ENCODE results near the gene POLR1D. TPM values are rescaled to one million over a fixed set of nuclear protein-coding genes. Genes with fewer than 3 reads are reported as not detected.

Gene POLR1D, protein sequence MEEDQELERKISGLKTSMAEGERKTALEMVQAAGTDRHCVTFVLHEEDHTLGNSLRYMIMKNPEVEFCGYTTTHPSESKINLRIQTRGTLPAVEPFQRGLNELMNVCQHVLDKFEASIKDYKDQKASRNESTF
- 103 and 136 TPM in 2 replicates for total RNA-seq (2014; rRNA removed; shearing (Covaris generic))

DNA sequence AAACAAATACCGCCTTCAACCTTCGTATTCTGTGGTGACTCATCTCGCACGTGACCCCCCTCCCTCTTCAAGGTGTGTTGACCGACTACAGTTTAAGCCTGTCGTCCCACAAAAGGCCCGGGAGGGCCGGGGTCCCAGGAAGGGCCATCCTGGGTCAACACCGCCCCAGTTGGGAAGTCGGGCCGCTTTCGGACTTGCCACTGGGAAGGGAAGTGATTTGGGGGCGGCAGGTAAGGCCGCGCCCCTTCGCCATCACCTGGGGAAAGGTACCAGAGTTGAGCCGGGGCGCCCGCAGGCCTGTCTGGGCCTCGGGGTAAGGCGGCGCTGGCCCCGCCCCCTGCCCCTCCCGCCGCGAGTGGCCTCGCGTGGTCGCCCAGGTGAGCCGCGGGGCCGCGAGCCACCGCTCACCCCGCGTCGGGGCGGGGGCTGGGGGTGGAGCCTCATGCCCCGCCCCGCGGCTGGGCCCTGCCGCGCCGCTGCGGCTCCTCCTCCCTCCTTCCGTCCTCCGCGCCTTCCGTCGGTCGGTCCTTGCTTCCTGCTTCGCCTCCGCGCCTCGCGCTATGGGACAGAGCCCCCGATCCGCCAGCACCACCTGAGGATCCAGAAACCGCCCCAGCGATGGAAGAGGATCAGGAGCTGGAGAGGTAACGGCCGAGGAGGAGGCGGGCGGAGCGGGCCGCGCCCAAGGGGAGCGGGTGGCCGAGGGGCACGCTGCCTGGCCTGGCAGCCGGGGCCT lies at the start of gene POLR1D:
Gene POLR1D (plus strand): TSS at position 527 of the 736 bp plus-strand sequence. CDS start 92 bp downstream, at position 619.
- DNase-seq: peak; percentile 95
- Histone ChIP-seq H3K27me3 (ENCODE audit: control insufficient read depth, insufficient read depth, low read length) (no peaks in the 10 kb centered on the region), H3K36me3 (replicated peaks; ENCODE audit: control insufficient read depth, insufficient read depth, low read length) (peaks cover 3% of the 10 kb centered on the region), H3K4me3 (ENCODE audit: insufficient read depth, low read depth, low read length) (peak within 1 kb of the TSS; percentile 99)

- Histone ChIP-seq H3K27me3 (ENCODE audit: control insufficient read depth, insufficient read depth, low read length) (no peaks in the 10 kb centered on the region), H3K36me3 (replicated peaks; ENCODE audit: control insufficient read depth, insufficient read depth, low read length) (peaks cover 1% of the 10 kb centered on the region; the same call in 1 of the 2 replicates), H3K4me3 (ENCODE audit: insufficient read depth, low read depth, low read length) (no peak overlapping the region)
- no peak for DNase-seq
Observed at GRCh38 chr13:27572234-27572901, 49.3 kb upstream of the POLR1D start.

GRCh38 chr13:27573265-27573664 lies 48.4 kb upstream of the POLR1D start:
- peaks cover 1% of the 10 kb centered on the region; the same call in 1 of the 2 replicates for H3K36me3 ChIP-seq (replicated peaks; ENCODE audit: control insufficient read depth, insufficient read depth, low read length)
- H3K27me3 ChIP-seq (ENCODE audit: control insufficient read depth, insufficient read depth, low read length): no peaks in the 10 kb centered on the region
- no peak overlapping the region for H3K4me3 ChIP-seq (ENCODE audit: insufficient read depth, low read depth, low read length)
- no peak for DNase-seq

- DNase-seq: no peak
- no peaks in the 10 kb centered on the region for H3K27me3 ChIP-seq (ENCODE audit: control insufficient read depth, insufficient read depth, low read length)
- H3K4me3 ChIP-seq (ENCODE audit: insufficient read depth, low read depth, low read length): no peak overlapping the region
- H3K36me3 ChIP-seq (replicated peaks; ENCODE audit: control insufficient read depth, insufficient read depth, low read length): no peaks in the 10 kb centered on the region; the same call in 1 of the 2 replicates
Observed at GRCh38 chr13:27574661-27575060, 47.0 kb upstream of the POLR1D start.

DNA sequence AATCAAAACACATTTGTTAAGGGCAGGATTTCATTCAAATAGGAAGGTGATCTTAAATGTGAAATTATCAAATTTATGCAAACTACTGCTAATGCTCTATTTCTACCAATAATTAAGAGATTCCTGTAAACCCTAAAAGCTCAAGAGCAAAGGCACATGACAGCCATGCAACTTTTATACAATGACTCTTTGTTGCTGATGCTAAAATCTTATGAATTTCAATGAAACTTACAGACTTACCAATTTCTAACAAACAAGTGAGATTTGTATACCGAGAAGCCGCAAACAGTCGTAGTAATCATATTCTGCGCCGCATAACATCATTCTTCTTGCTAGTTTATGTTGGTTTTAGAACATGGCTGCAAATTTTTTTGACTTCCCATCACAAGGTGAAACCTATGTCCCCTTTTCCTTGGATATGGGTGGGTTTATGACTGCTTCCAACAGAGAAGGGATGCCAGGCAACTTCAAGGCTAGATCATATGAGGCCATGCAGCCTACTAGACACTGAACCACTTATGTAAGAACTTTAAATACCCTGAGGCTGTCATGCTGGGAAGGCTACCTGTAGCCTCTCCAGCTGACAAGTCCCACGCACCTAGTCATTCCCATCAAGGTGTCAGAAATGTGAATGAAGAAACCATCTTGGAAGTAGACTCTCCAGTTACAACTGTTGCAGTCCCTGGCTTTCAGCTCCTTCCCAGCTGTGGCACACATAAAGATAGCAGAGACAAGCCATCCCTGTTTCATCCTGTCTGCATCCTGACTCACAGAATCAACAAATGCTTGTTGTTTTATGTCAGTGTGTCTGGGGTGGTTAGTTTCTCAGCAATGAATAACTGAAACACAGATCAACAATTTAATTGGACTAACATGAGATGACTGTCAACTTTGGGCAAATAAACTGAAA lies 43.3 kb upstream of the POLR1D start:
- H3K27me3 ChIP-seq (ENCODE audit: control insufficient read depth, insufficient read depth, low read length): no peaks in the 10 kb centered on the region
- peaks cover 1% of the 10 kb centered on the region for H3K36me3 ChIP-seq (replicated peaks; ENCODE audit: control insufficient read depth, insufficient read depth, low read length)
- DNase-seq: no peak
- H3K4me3 ChIP-seq (ENCODE audit: insufficient read depth, low read depth, low read length): no peak overlapping the region

- H3K27me3 ChIP-seq (ENCODE audit: control insufficient read depth, insufficient read depth, low read length): no peaks in the 10 kb centered on the region
Observed at GRCh38 chr13:27583645-27584044, 38.0 kb upstream of the POLR1D start.

GRCh38 chr13:27587095-27587746 lies 34.5 kb upstream of the POLR1D start:
- Histone ChIP-seq H3K27me3 (ENCODE audit: control insufficient read depth, insufficient read depth, low read length) (no peaks in the 10 kb centered on the region), H3K36me3 (replicated peaks; ENCODE audit: control insufficient read depth, insufficient read depth, low read length) (no peaks in the 10 kb centered on the region), H3K4me3 (ENCODE audit: insufficient read depth, low read depth, low read length) (no peak overlapping the region)
- no peak for DNase-seq

More at GRCh38 chr13:27583645-27584044, 38.0 kb upstream of the POLR1D start:
- no peak for DNase-seq
- H3K4me3 ChIP-seq (ENCODE audit: insufficient read depth, low read depth, low read length): no peak overlapping the region
- H3K36me3 ChIP-seq (replicated peaks; ENCODE audit: control insufficient read depth, insufficient read depth, low read length): peaks cover 1% of the 10 kb centered on the region

- Histone ChIP-seq H3K27me3 (ENCODE audit: control insufficient read depth, insufficient read depth, low read length) (no peaks in the 10 kb centered on the region), H3K4me3 (ENCODE audit: insufficient read depth, low read depth, low read length) (no peak overlapping the region), H3K36me3 (replicated peaks; ENCODE audit: control insufficient read depth, insufficient read depth, low read length) (no peaks in the 10 kb centered on the region)
- no peak for DNase-seq
Observed at GRCh38 chr13:27588405-27588804, 33.3 kb upstream of the POLR1D start.

GRCh38 chr13:27592865-27593264 lies 28.8 kb upstream of the POLR1D start:
- DNase-seq: no peak
- H3K4me3 ChIP-seq (ENCODE audit: insufficient read depth, low read depth, low read length): no peak overlapping the region
- no peaks in the 10 kb centered on the region for H3K36me3 ChIP-seq (replicated peaks; ENCODE audit: control insufficient read depth, insufficient read depth, low read length)
- no peaks in the 10 kb centered on the region for H3K27me3 ChIP-seq (ENCODE audit: control insufficient read depth, insufficient read depth, low read length)

- H3K36me3 ChIP-seq (replicated peaks; ENCODE audit: control insufficient read depth, insufficient read depth, low read length): no peaks in the 10 kb centered on the region
- H3K4me3 ChIP-seq (ENCODE audit: insufficient read depth, low read depth, low read length): no peak overlapping the region
- no peak for DNase-seq
- no peaks in the 10 kb centered on the region for H3K27me3 ChIP-seq (ENCODE audit: control insufficient read depth, insufficient read depth, low read length)
Observed at GRCh38 chr13:27593267-27593666, 28.4 kb upstream of the POLR1D start.

GRCh38 chr13:27595055-27595811 lies 26.5 kb upstream of the POLR1D start:
- no peaks in the 10 kb centered on the region for H3K36me3 ChIP-seq (replicated peaks; ENCODE audit: control insufficient read depth, insufficient read depth, low read length)
- H3K27me3 ChIP-seq (ENCODE audit: control insufficient read depth, insufficient read depth, low read length): no peaks in the 10 kb centered on the region
- H3K4me3 ChIP-seq (ENCODE audit: insufficient read depth, low read depth, low read length): no peak overlapping the region
- DNase-seq: no peak

GRCh38 chr13:27599096-27599495 lies 22.6 kb upstream of the POLR1D start:
- H3K27me3 ChIP-seq (ENCODE audit: control insufficient read depth, insufficient read depth, low read length): no peaks in the 10 kb centered on the region
- no peak for DNase-seq
- no peak overlapping the region for H3K4me3 ChIP-seq (ENCODE audit: insufficient read depth, low read depth, low read length)
- no peaks in the 10 kb centered on the region for H3K36me3 ChIP-seq (replicated peaks; ENCODE audit: control insufficient read depth, insufficient read depth, low read length)

DNA sequence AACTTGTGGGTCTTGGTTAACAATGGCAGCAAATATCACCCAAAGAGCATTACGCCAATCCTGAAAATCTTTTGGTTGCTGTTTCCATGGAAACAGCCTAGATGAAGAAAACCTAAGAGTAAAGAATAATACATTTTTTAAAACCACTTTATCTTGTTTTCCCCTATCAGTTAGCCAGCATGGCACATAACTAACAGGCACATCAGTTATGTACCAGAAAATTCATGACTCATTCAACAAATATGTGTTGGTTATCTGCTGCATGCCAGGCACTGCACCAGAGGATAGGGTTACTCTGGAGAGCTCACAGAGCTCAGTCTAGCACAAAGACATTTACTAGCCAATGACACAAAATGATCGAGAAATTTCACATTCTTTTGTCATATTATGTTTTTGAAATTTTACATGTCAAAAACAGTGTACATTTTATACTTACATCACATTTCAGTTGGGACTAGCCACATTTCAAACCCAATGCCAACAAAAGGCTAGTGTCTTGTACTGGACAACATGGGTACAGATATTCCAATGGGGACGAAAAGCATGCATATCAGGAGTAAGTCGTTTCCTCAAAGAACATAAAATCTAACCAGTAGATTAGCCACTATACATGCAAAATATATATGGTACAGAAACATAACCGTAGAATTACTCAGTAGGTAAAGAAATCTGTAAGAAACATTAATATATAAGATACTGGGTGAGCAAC lies 21.7 kb upstream of the POLR1D start:
- no peaks in the 10 kb centered on the region for H3K36me3 ChIP-seq (replicated peaks; ENCODE audit: control insufficient read depth, insufficient read depth, low read length)
- H3K27me3 ChIP-seq (ENCODE audit: control insufficient read depth, insufficient read depth, low read length): no peaks in the 10 kb centered on the region
- no peak for DNase-seq
- no peak overlapping the region for H3K4me3 ChIP-seq (ENCODE audit: insufficient read depth, low read depth, low read length)

All from H7 (cell line).